ENCODE results near the gene TTPAL.

Gene TTPAL

GRCh38 chr20:44495802-44496481 lies 20.3 kb downstream of the TTPAL start:
- DNase-seq (ENCODE audit: extremely low spot score), result no peak

GRCh38 chr20:44496976-44497375 lies 21.3 kb downstream of the TTPAL start:
- POLR2A ChIA-PET, result no interaction called here
- CTCF ChIA-PET, result no interaction called here
- no peak for DNase-seq (ENCODE audit: extremely low spot score)
- TF ChIP-seq NFRKB (IDR thresholded peaks at IDR 0.05), result no peak
- no peak for TF ChIP-seq ZNF384 (IDR thresholded peaks at IDR 0.05)
- no peak for TF ChIP-seq CTBP1 (IDR thresholded peaks at IDR 0.05; ENCODE audit: borderline replicate concordance)
- no peak for TF ChIP-seq FOXM1 (IDR thresholded peaks at IDR 0.05; ENCODE audit: borderline replicate concordance)
- TF ChIP-seq PKNOX1 (IDR thresholded peaks at IDR 0.05), result no peak
- no peak for TF ChIP-seq FOXK2 (IDR thresholded peaks at IDR 0.05)
- TF ChIP-seq BHLHE40 (IDR thresholded peaks at IDR 0.05; ENCODE audit: borderline replicate concordance), result no peak
- no peak for TF ChIP-seq FOXA1 (IDR thresholded peaks at IDR 0.05)
- TF ChIP-seq SP1 (IDR thresholded peaks at IDR 0.05), result no peak
- no peak for TF ChIP-seq HDGF (IDR thresholded peaks at IDR 0.05; ENCODE audit: borderline replicate concordance)
- TF ChIP-seq TARDBP (IDR thresholded peaks at IDR 0.05), result no peak
- TF ChIP-seq L3MBTL2 (conservative IDR thresholded peaks at IDR 0.05), result no peak
- no peak for TF ChIP-seq SUZ12 (IDR thresholded peaks at IDR 0.05)

More at GRCh38 chr20:44495802-44496481, 20.3 kb downstream of the TTPAL start:
- ChIA-PET POLR2A (no interaction called here), CTCF (no interaction called here)
- TF ChIP-seq ZNF384 (IDR thresholded peaks at IDR 0.05) (no peak), FOXA1 (IDR thresholded peaks at IDR 0.05) (no peak), ARNT (IDR thresholded peaks at IDR 0.05) (no peak), NFRKB (IDR thresholded peaks at IDR 0.05) (no peak), FOXM1 (IDR thresholded peaks at IDR 0.05; ENCODE audit: borderline replicate concordance) (no peak), ELF4 (IDR thresholded peaks at IDR 0.05) (no peak), SUZ12 (IDR thresholded peaks at IDR 0.05) (no peak), PKNOX1 (IDR thresholded peaks at IDR 0.05) (no peak), CTBP1 (IDR thresholded peaks at IDR 0.05; ENCODE audit: borderline replicate concordance) (no peak), FOXK2 (IDR thresholded peaks at IDR 0.05) (no peak), LEF1 (IDR thresholded peaks at IDR 0.05; ENCODE audit: borderline replicate concordance) (no peak), TARDBP (IDR thresholded peaks at IDR 0.05) (no peak), L3MBTL2 (conservative IDR thresholded peaks at IDR 0.05) (no peak), SP1 (IDR thresholded peaks at IDR 0.05) (no peak), BHLHE40 (IDR thresholded peaks at IDR 0.05; ENCODE audit: borderline replicate concordance) (no peak), HDGF (IDR thresholded peaks at IDR 0.05; ENCODE audit: borderline replicate concordance) (no peak)

GRCh38 chr20:44497761-44498160 lies 22.1 kb downstream of the TTPAL start:
- TF ChIP-seq PKNOX1 (IDR thresholded peaks at IDR 0.05), result peak; percentile 26; the same call in 1 of the 2 replicates
- no peak for TF ChIP-seq ELF4 (IDR thresholded peaks at IDR 0.05)
- ChIA-PET CTCF (no interaction called here), POLR2A (no interaction called here)

GRCh38 chr20:44500221-44500620 lies 24.5 kb downstream of the TTPAL start:
- TF ChIP-seq SP1 (IDR thresholded peaks at IDR 0.05), result no peak
- TF ChIP-seq FOXA1 (IDR thresholded peaks at IDR 0.05), result no peak
- TF ChIP-seq L3MBTL2 (conservative IDR thresholded peaks at IDR 0.05), result no peak
- no peak for TF ChIP-seq LEF1 (IDR thresholded peaks at IDR 0.05; ENCODE audit: borderline replicate concordance)
- TF ChIP-seq BHLHE40 (IDR thresholded peaks at IDR 0.05; ENCODE audit: borderline replicate concordance), result no peak
- no peak for TF ChIP-seq TARDBP (IDR thresholded peaks at IDR 0.05)
- ChIA-PET POLR2A (no interaction called here), CTCF (no interaction called here)
- DNase-seq (ENCODE audit: extremely low spot score), result no peak

More at GRCh38 chr20:44497761-44498160, 22.1 kb downstream of the TTPAL start:
- no peak for DNase-seq (ENCODE audit: extremely low spot score)

GRCh38 chr20:44501448-44501847 lies 25.8 kb downstream of the TTPAL start:
- ChIA-PET CTCF (no interaction called here), POLR2A (no interaction called here)
- no peak for DNase-seq (ENCODE audit: extremely low spot score)
- no peak for TF ChIP-seq BHLHE40 (IDR thresholded peaks at IDR 0.05; ENCODE audit: borderline replicate concordance)
- no peak for TF ChIP-seq SUZ12 (IDR thresholded peaks at IDR 0.05)
- no peak for TF ChIP-seq FOXM1 (IDR thresholded peaks at IDR 0.05; ENCODE audit: borderline replicate concordance)
- TF ChIP-seq FOXK2 (IDR thresholded peaks at IDR 0.05), result no peak
- no peak for TF ChIP-seq ZNF384 (IDR thresholded peaks at IDR 0.05)
- no peak for TF ChIP-seq HDGF (IDR thresholded peaks at IDR 0.05; ENCODE audit: borderline replicate concordance)
- TF ChIP-seq TARDBP (IDR thresholded peaks at IDR 0.05), result no peak

- no peak for TF ChIP-seq SP1 (IDR thresholded peaks at IDR 0.05)
- no peak for TF ChIP-seq FOXM1 (IDR thresholded peaks at IDR 0.05; ENCODE audit: borderline replicate concordance)
- no peak for TF ChIP-seq TARDBP (IDR thresholded peaks at IDR 0.05)
- no peak for TF ChIP-seq ARNT (IDR thresholded peaks at IDR 0.05)
- no peak for TF ChIP-seq FOXK2 (IDR thresholded peaks at IDR 0.05)
- TF ChIP-seq NFRKB (IDR thresholded peaks at IDR 0.05), result no peak
- no peak for TF ChIP-seq ELF4 (IDR thresholded peaks at IDR 0.05)
- no peak for TF ChIP-seq FOXA1 (IDR thresholded peaks at IDR 0.05)
- no peak for TF ChIP-seq HDGF (IDR thresholded peaks at IDR 0.05; ENCODE audit: borderline replicate concordance)
- no peak for TF ChIP-seq CTBP1 (IDR thresholded peaks at IDR 0.05; ENCODE audit: borderline replicate concordance)
- DNase-seq (ENCODE audit: extremely low spot score), result no peak
- POLR2A ChIA-PET, result no interaction called here
- CTCF ChIA-PET, result no interaction called here
Observed at GRCh38 chr20:44502968-44503367, 27.3 kb downstream of the TTPAL start.

Measured in HEK293T (cell line).